Progenitor cell of endocrine pancreas (in vitro differentiated cells): ENCODE measurements around the gene DSC2. TPM values are rescaled to one million over a fixed set of nuclear protein-coding genes. Genes with fewer than 3 reads are reported as not detected.
"Not testable (repeated sequence)": the region's sequence is repeated elsewhere in the genome, so short reads cannot be mapped to it uniquely, and the experiment has no call there.

Experiments used
- DNase-seq: peaks from one replicate; pipeline ENCODE4 v3.0.0; 2021; ENCODE audit warnings: low spot score; ENCODE audit not compliant: unreplicated experiment
- H3K27ac Mint-ChIP-seq: 2 replicates; pipeline ENCODE4 v1.8.0; 2021; ENCODE audit warnings: mild to moderate bottlenecking, moderate library complexity, mixed read lengths
- H3K27me3 Mint-ChIP-seq: 2 replicates; pipeline ENCODE4 v1.8.0; 2021; ENCODE audit warnings: mixed read lengths
- H3K36me3 Mint-ChIP-seq: 2 replicates; pipeline ENCODE4 v1.8.0; 2022; ENCODE audit warnings: mixed read lengths; ENCODE audit not compliant: insufficient read depth
- H3K4me1 Mint-ChIP-seq: 2 replicates; pipeline ENCODE4 v1.8.0; 2021; ENCODE audit warnings: low read depth, mixed read lengths
- H3K4me3 Mint-ChIP-seq: 2 replicates; pipeline ENCODE4 v1.8.0; 2021; ENCODE audit warnings: low read depth, mild to moderate bottlenecking, moderate library complexity, mixed read lengths
- H3K9me3 Mint-ChIP-seq: 2 replicates; pipeline ENCODE4 v1.8.0; 2021; ENCODE audit warnings: low read depth, mixed read lengths
- total RNA-seq: library from RNA; stranded (reverse); gene quantifications from 2 replicates; pipeline ENCODE4 v1.2.1, GENCODE V29; 2021
- TF ChIP-seq, protein P1 (sequence below): fragments of 200-600 bp; sonication (generic); IDR thresholded peaks from one replicate; pipeline ENCODE4 v1.5.0; 2021; ENCODE audit warnings: antibody characterized with exemption, mild to moderate bottlenecking; ENCODE audit not compliant: unreplicated experiment

Gene DSC2
- total RNA-seq, 1 donor from 2014 or later, result 94.1 TPM

- no peak overlapping the region for H3K4me3 Mint-ChIP-seq
- TF ChIP-seq, protein P1, sequence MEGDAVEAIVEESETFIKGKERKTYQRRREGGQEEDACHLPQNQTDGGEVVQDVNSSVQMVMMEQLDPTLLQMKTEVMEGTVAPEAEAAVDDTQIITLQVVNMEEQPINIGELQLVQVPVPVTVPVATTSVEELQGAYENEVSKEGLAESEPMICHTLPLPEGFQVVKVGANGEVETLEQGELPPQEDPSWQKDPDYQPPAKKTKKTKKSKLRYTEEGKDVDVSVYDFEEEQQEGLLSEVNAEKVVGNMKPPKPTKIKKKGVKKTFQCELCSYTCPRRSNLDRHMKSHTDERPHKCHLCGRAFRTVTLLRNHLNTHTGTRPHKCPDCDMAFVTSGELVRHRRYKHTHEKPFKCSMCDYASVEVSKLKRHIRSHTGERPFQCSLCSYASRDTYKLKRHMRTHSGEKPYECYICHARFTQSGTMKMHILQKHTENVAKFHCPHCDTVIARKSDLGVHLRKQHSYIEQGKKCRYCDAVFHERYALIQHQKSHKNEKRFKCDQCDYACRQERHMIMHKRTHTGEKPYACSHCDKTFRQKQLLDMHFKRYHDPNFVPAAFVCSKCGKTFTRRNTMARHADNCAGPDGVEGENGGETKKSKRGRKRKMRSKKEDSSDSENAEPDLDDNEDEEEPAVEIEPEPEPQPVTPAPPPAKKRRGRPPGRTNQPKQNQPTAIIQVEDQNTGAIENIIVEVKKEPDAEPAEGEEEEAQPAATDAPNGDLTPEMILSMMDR, result no peak
These were observed 71.5 kb downstream of the DSC2 start for GRCh38 chr18:31030574-31031278.

GRCh38 chr18:31015715-31016434 is 86.3 kb downstream of the DSC2 start:
- DNase-seq, result no peak
- H3K27me3 Mint-ChIP-seq, result peaks cover 6% of the 10 kb centered on the region
- H3K36me3 Mint-ChIP-seq, result peaks cover 2% of the 10 kb centered on the region
- no peaks in the 10 kb centered on the region for H3K9me3 Mint-ChIP-seq
- TF ChIP-seq, protein P1, result no peak
- no peak overlapping the region for H3K27ac Mint-ChIP-seq
- H3K4me3 Mint-ChIP-seq, result no peak overlapping the region
- no peaks in the 10 kb centered on the region for H3K4me1 Mint-ChIP-seq

More at GRCh38 chr18:31030574-31031278, 71.5 kb downstream of the DSC2 start:
- Mint-ChIP-seq H3K4me1 (peaks cover 8% of the 10 kb centered on the region), H3K9me3 (no peaks in the 10 kb centered on the region), H3K27ac (peak overlapping the region; percentile 71), H3K36me3 (peaks cover 2% of the 10 kb centered on the region), H3K27me3 (peaks cover 12% of the 10 kb centered on the region)
- DNase-seq, result no peak

GRCh38 chr18:31011455-31011854 is 90.8 kb downstream of the DSC2 start:
- not testable (repeated sequence) for DNase-seq, H3K36me3 Mint-ChIP-seq, H3K4me3 Mint-ChIP-seq, H3K4me1 Mint-ChIP-seq, H3K27ac Mint-ChIP-seq, H3K27me3 Mint-ChIP-seq, H3K9me3 Mint-ChIP-seq

DNA sequence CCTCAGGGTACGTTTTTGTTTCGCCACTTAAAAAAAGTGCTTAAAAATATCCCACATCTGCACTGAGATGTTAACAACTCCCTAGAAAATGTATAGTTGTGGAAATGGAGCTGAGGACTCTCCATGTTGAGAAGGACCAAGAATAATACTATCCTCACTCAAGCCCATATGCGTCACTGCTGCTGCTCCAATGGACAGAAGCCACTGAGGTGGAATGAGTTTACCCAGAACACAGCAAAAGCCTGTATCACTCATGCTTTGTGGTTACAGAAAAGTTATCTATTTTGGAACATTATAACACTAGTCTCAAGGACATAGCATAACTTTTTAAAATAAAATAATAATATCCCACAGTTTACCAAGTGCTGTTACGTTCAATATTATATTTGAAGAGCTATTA is 91.6 kb downstream of the DSC2 start:
- Mint-ChIP-seq H3K4me3 (no peak overlapping the region), H3K9me3 (no peaks in the 10 kb centered on the region), H3K4me1 (no peaks in the 10 kb centered on the region), H3K27me3 (no peaks in the 10 kb centered on the region), H3K27ac (no peak overlapping the region), H3K36me3 (no peaks in the 10 kb centered on the region)
- no peak for DNase-seq
- TF ChIP-seq, protein P1, result no peak

Other genes starting within 250 kb of the DSC2 start
- 1.2 TPM in 2 replicates for gene DSC3, start 59.7 kb downstream of the DSC2 start, total RNA-seq
- not detected in 2 replicates for gene DSC1, start 60.4 kb upstream of the DSC2 start, total RNA-seq
- gene DSG1, start 215.7 kb upstream of the DSC2 start, total RNA-seq, result not detected in 2 replicates